GM12878 (cell line): ENCODE measurements around the gene SERPINA4. TPM values are rescaled to one million over a fixed set of nuclear protein-coding genes. Genes with fewer than 3 reads are reported as not detected.

ENCODE experiments used
- ATAC-seq: fragments of 200-7000 bp; cut with Tn5 transposase; 3 replicates; pipeline ENCODE4 v1.9.1; 2020; ENCODE audit warnings: mild to moderate bottlenecking, moderate library complexity
- BruUV-seq: library from RNA; stranded (reverse); fragments of 400-500 nt; replicated peaks from 2 replicates; lab custom pipeline; 2021; lab: Mats Ljungman, UMichigan
- CTCF ChIA-PET: fragments of 300-600 bp; sonication (Branson Sonifier 250); formaldehyde crosslinking; extraction: SDS; loops from one replicate; lab custom pipeline; 2021; ENCODE audit warnings: inconsistent platforms; lab: Yijun Ruan, JAX
- POLR2A ChIA-PET: fragments of 350-600 bp; formaldehyde crosslinking; extraction: SDS; loops from one replicate; lab custom pipeline; 2021; ENCODE audit warnings: inconsistent platforms; lab: Charles Lee
- RAD21 ChIA-PET: fragments of 300-600 bp; sonication (Branson Sonifier 250); formaldehyde crosslinking; loops from one replicate; lab custom pipeline; 2023; ENCODE audit warnings: antibody characterized with exemption; ENCODE audit not compliant: unreplicated experiment; lab: Charles Lee
- SMC1A ChIA-PET: fragments of 300-600 bp; sonication (Branson Sonifier 250); formaldehyde crosslinking; loops from one replicate; lab custom pipeline; 2023; ENCODE audit not compliant: unreplicated experiment, uncharacterized antibody; lab: Charles Lee
- DNase-seq: peaks from one replicate; pipeline ENCODE4 v3.0.0-alpha.2; 2011; ENCODE audit warnings: low read depth, low spot score
- FAIRE-seq: peaks from 3 replicates; lab custom pipeline; 2011; peaks lifted over from hg19 to GRCh38; lab: Jason Lieb, UNC
- H2AFZ ChIP-seq: 2 replicates; pipeline ENCODE4 v1.6.0; 2011; ENCODE audit warnings: low read depth, low read length, control low read depth; ENCODE audit not compliant: control insufficient read depth
- H3K27ac ChIP-seq: 2 replicates; pipeline ENCODE4 v1.5.1; 2011; ENCODE audit warnings: control low read depth; ENCODE audit not compliant: control insufficient read depth, insufficient read depth
- H3K27me3 ChIP-seq, 2 experiments: replicated peaks in 1 of 2; 2 replicates each; pipeline versions ENCODE4 v1.6.0 to v1.6.1; 2011; ENCODE audit warnings: low read length in 1 of 2; ENCODE audit not compliant: control insufficient read depth in 2 of 2, insufficient read depth in 2 of 2
- H3K36me3 ChIP-seq, 2 experiments: 2 replicates each; pipeline ENCODE4 v1.5.1; 2011; ENCODE audit warnings: low read length in 1 of 2; ENCODE audit not compliant: control insufficient read depth in 2 of 2, insufficient read depth in 2 of 2
- H3K4me1 ChIP-seq: 2 replicates; pipeline ENCODE4 v1.6.1; 2011; ENCODE audit warnings: mild to moderate bottlenecking, low read length, moderate library complexity, mixed read lengths; ENCODE audit not compliant: control insufficient read depth, insufficient read depth
- H3K4me2 ChIP-seq: 2 replicates; pipeline ENCODE4 v1.6.0; 2011; ENCODE audit warnings: control low read depth; ENCODE audit not compliant: control insufficient read depth, insufficient read depth
- H3K4me3 ChIP-seq: fragments of 200-600 bp; sonication (generic); 2 replicates; pipeline ENCODE4 v1.5.1; 2016
- H3K79me2 ChIP-seq: 2 replicates; pipeline ENCODE4 v1.6.0; 2011; ENCODE audit warnings: low read length; ENCODE audit not compliant: control insufficient read depth, insufficient read depth
- H3K9ac ChIP-seq: 2 replicates; pipeline ENCODE4 v1.8.0; 2011; ENCODE audit warnings: low read length, control low read depth, mixed read lengths; ENCODE audit not compliant: control insufficient read depth, insufficient read depth
- H3K9me3 ChIP-seq: replicated peaks from 3 replicates; pipeline ENCODE4 v1.5.1; 2011; ENCODE audit warnings: mild to moderate bottlenecking, low read length; ENCODE audit not compliant: control insufficient read depth, insufficient read depth
- H4K20me1 ChIP-seq: 2 replicates; pipeline ENCODE4 v1.6.0; 2011; ENCODE audit not compliant: control insufficient read depth, insufficient read depth
- CBX3 ChIP-seq: fragments of 200-600 bp; sonication (generic); IDR thresholded peaks from 2 replicates; pipeline ENCODE4 v1.6.1; 2016; ENCODE audit warnings: low read depth, borderline replicate concordance
- EED ChIP-seq: sonication (generic); IDR thresholded peaks from 2 replicates; pipeline ENCODE4 v1.6.1; 2016; ENCODE audit warnings: antibody characterized with exemption, low read depth
- NR2C2 ChIP-seq: IDR thresholded peaks from 2 replicates; pipeline ENCODE4 v1.6.1; 2011; ENCODE audit warnings: borderline replicate concordance, low read depth; ENCODE audit not compliant: control insufficient read depth, insufficient read length
- NRF1 ChIP-seq: conservative IDR thresholded peaks from 2 replicates; pipeline ENCODE4 v1.6.1; 2011; ENCODE audit warnings: mild to moderate bottlenecking, low read depth, low read length, improper control_type of control experiment
- POU2F2 ChIP-seq: IDR thresholded peaks from 3 replicates; pipeline ENCODE4 v1.6.1; 2011; ENCODE audit warnings: low read depth, mild to moderate bottlenecking, low read length, borderline replicate concordance
- SP1 ChIP-seq: IDR thresholded peaks from one replicate; pipeline ENCODE4 v1.6.1; 2011; ENCODE audit warnings: low read depth, low read length
- STAT3 ChIP-seq: IDR thresholded peaks from 2 replicates; pipeline ENCODE4 v1.6.1; 2011; ENCODE audit warnings: low read depth, low read length, improper control_type of control experiment
- SUPT20H ChIP-seq: IDR thresholded peaks from 2 replicates; pipeline ENCODE4 v1.6.1; 2011; ENCODE audit warnings: low read depth, mild to moderate bottlenecking, low read length, moderate library complexity, borderline replicate concordance; ENCODE audit not compliant: control insufficient read depth
- TARDBP ChIP-seq: IDR thresholded peaks from 2 replicates; pipeline ENCODE4 v1.6.1; 2016; ENCODE audit warnings: borderline replicate concordance
- ZNF207 ChIP-seq: fragments of 450-650 bp; IDR thresholded peaks from 2 replicates; pipeline ENCODE4 v1.6.1; 2014; ENCODE audit warnings: antibody characterized with exemption, mild to moderate bottlenecking, borderline replicate concordance
- ZNF384 ChIP-seq: IDR thresholded peaks from 2 replicates; pipeline ENCODE4 v1.6.1; 2012; ENCODE audit warnings: low read depth, mild to moderate bottlenecking, low read length, improper control_type of control experiment, borderline replicate concordance
- ZNF622 ChIP-seq: fragments of 450-650 bp; IDR thresholded peaks from 2 replicates; pipeline ENCODE4 v1.6.1; 2017; ENCODE audit warnings: mild to moderate bottlenecking, inconsistent platforms
- WGBS: methylation state at CpG from one replicate; pipeline ENCODE4 v1.1.6; 2016; ENCODE audit warnings: low lambda C conversion rate; ENCODE audit not compliant: insufficient replicate concordance, insufficient coverage; ENCODE audit errors: missing lambda C conversion rate; 5-methylcytosine and 5-hydroxymethylcytosine counted together
- in situ Hi-C: fragments of 300-500 bp; cut with MboI; formaldehyde crosslinking; loops from 9 replicates; pipeline ENCODE4 v1.14.3; 2018; ENCODE audit warnings: mixed read lengths
- intact Hi-C: fragments of 100-400 bp; cut with micrococcal nuclease; formaldehyde crosslinking; loops from one replicate; pipeline ENCODE4 v1.14.2; 2022; ENCODE audit not compliant: unreplicated experiment
- polyA plus RNA-seq, 11 experiments: library from polyadenylated mRNA; depleted of rRNA in 4 of 11; unstranded in 6 of 11; stranded (reverse) in 5 of 11; fragments of >200 nt; fragmentation: Nextera tagmentation in 4 of 11; fragmentation: Illumina TruSeq in 1 of 11; extraction: Ambion mirVana in 4 of 11; extraction: Trizol in 1 of 11; gene quantifications; 1 replicate in 1 of 11; 2 replicates in 10 of 11; pipeline versions ENCODE4 v1.2.1 to v1.2.3, GENCODE V29; 2011 to 2016; ENCODE audit warnings: inconsistent platforms in 2 of 11, missing spikeins in 2 of 11, low read depth in 1 of 11
- total RNA-seq, 4 experiments: library from RNA; depleted of rRNA in 3 of 4; stranded (reverse); fragments of >200 nt in 3 of 4; fragmentation: Illumina TruSeq in 1 of 4; extraction: Trizol in 1 of 4; gene quantifications; 2 replicates each; pipeline versions ENCODE4 v1.2.1 to v1.2.3, GENCODE V29; 2013 to 2021
- TF ChIP-seq, protein P1 (sequence below): fragments of 450-650 bp; IDR thresholded peaks from 2 replicates; pipeline ENCODE4 v1.6.1; 2016; ENCODE audit warnings: mild to moderate bottlenecking, moderate library complexity, borderline replicate concordance

The SERPINA4 gene
- total and polyA plus RNA-seq, 10 of the 15 experiments (the other 5 are each of a cell fraction or from before 2014, with no cell fraction given): 0.13 TPM; not detected in 9

DNA sequence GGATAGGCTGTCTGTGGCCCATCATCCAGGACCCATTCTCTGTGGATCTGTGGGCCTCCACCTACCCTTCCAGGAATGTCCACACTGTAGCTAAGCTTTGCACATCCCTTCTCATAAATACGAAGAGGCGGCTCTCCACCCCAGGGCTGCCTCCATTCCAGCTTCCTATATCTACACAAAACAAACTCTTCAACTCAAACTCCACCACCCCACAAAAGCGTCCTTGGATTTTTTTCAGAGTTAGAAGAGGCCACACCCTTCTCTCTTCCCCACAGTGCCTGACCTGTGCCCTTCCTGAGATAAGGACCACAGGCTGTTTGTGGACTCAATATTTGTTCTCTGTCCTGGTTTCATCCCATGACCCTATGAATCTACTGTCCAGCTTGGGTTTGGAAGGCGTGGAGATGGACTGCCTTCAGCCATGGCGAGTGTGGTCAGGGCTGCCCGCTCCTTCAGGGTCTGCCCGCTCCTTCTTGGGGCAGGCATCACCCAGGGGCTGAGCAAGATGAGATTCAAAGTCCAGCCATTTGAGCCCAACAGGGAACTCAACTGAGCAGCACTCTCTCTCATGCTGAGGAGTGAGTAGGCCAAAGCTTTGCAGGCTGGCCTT lies 39.0 kb upstream of the SERPINA4 start (continued):
- TF ChIP-seq, protein P1, sequence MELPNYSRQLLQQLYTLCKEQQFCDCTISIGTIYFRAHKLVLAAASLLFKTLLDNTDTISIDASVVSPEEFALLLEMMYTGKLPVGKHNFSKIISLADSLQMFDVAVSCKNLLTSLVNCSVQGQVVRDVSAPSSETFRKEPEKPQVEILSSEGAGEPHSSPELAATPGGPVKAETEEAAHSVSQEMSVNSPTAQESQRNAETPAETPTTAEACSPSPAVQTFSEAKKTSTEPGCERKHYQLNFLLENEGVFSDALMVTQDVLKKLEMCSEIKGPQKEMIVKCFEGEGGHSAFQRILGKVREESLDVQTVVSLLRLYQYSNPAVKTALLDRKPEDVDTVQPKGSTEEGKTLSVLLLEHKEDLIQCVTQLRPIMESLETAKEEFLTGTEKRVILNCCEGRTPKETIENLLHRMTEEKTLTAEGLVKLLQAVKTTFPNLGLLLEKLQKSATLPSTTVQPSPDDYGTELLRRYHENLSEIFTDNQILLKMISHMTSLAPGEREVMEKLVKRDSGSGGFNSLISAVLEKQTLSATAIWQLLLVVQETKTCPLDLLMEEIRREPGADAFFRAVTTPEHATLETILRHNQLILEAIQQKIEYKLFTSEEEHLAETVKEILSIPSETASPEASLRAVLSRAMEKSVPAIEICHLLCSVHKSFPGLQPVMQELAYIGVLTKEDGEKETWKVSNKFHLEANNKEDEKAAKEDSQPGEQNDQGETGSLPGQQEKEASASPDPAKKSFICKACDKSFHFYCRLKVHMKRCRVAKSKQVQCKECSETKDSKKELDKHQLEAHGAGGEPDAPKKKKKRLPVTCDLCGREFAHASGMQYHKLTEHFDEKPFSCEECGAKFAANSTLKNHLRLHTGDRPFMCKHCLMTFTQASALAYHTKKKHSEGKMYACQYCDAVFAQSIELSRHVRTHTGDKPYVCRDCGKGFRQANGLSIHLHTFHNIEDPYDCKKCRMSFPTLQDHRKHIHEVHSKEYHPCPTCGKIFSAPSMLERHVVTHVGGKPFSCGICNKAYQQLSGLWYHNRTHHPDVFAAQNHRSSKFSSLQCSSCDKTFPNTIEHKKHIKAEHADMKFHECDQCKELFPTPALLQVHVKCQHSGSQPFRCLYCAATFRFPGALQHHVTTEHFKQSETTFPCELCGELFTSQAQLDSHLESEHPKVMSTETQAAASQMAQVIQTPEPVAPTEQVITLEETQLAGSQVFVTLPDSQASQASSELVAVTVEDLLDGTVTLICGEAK: no peak
- no peak for TF ChIP-seq SUPT20H
- TF ChIP-seq ZNF622: no peak
- TF ChIP-seq NR2C2: no peak
- TF ChIP-seq NRF1: no peak

DNA sequence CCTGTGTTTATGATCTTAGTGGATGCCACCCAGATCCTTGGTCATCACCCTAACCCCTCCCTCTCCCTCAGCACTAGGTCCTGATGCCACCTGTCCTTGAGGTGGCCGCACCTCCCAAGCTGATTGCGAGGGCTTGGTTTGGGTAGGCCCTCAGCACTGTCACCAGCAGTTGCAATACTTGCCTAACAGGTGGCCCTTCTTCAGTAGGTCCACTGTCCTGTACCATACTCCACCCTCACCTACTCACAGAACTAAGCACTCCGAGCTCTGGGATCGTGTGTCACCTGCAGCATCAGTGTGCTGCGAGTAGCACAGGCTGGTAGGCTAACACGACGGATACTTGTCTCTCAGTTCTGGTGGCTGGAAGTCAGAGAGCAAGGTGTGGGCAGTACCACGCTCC lies 38.0 kb upstream of the SERPINA4 start:
- ChIA-PET CTCF (no interaction called here), RAD21 (no interaction called here), POLR2A (no interaction called here), SMC1A (no interaction called here)
- Histone ChIP-seq H2AFZ (no peak overlapping the region), H3K9ac (no peak overlapping the region), H3K4me3 (no peak overlapping the region), H3K4me2 (no peak overlapping the region), H3K79me2 (no peaks in the 10 kb centered on the region), H3K4me1 (no peaks in the 10 kb centered on the region), H3K27ac (no peak overlapping the region), H3K27me3 (no peaks in the 10 kb centered on the region; a peak in 2 of 4 replicates), H4K20me1 (no peaks in the 10 kb centered on the region), H3K36me3 (no peaks in the 10 kb centered on the region), H3K9me3 (no peaks in the 10 kb centered on the region; the same call in 2 of the 3 replicates)
- WGBS: 40% methylated on average over 8 of the region's 8 CpGs
- in situ Hi-C loops: no loop called here
- ATAC-seq (no peak), FAIRE-seq (no peak), DNase-seq (no peak)
- intact Hi-C loops: no loop called here
- no TSS peak for BruUV-seq
- TF ChIP-seq TARDBP (no peak), EED (no peak), STAT3 (no peak), CBX3 (no peak), ZNF384 (no peak), ZNF207 (no peak), POU2F2 (no peak), SP1 (no peak)
- TF ChIP-seq, protein P1: no peak
